HCT116 (cell line): ENCODE data around the gene MYO1A.

ENCODE experiments used
- CTCF ChIP-seq, 3 experiments: fragments of 200-600 bp in 1 of 3; sonication (generic) in 1 of 3; IDR thresholded peaks in 2 of 3; conservative IDR thresholded peaks in 1 of 3; 2 replicates each; pipeline ENCODE4 v1.5.1; 2012 to 2017; ENCODE audit warnings: low read depth in 2 of 3, low read length in 2 of 3, antibody characterized with exemption in 1 of 3, borderline replicate concordance in 1 of 3, control low read depth in 1 of 3, mild to moderate bottlenecking in 1 of 3, mixed read lengths in 1 of 3, mixed run types in 1 of 3, moderate library complexity in 1 of 3; ENCODE audit not compliant: insufficient read depth in 1 of 3
- EZH2 ChIP-seq: fragments of 200-600 bp; sonication (generic); IDR thresholded peaks from 2 replicates; pipeline ENCODE4 v1.6.1; 2017; ENCODE audit warnings: antibody characterized with exemption, mixed run types
- POLR2AphosphoS5 ChIP-seq: IDR thresholded peaks from 2 replicates; pipeline ENCODE4 v1.6.1; 2011; ENCODE audit warnings: mild to moderate bottlenecking, low read depth, low read length, moderate library complexity

GRCh38 chr12:57019983-57020719, 29.8 kb downstream of the MYO1A start:
- no peak for TF ChIP-seq POLR2AphosphoS5
- TF ChIP-seq EZH2: no peak
- no peak for TF ChIP-seq CTCF (IDR thresholded peaks at IDR 0.05 in 2 of 3, conservative IDR thresholded peaks at IDR 0.05 in 1 of 3; ENCODE audit: borderline replicate concordance in 1 of 3, insufficient read depth in 1 of 3, low read depth in 2 of 3, low read length in 2 of 3)
